GM23338 (cell line): ENCODE data around the gene CFAP47.

Experiments
- CREB1 ChIP-seq: fragments of 250-450 bp; sonication (Bioruptor Pico); IDR thresholded peaks from 2 replicates; pipeline ENCODE4 v1.5.0; 2020; ENCODE audit warnings: low read depth, mild to moderate bottlenecking, moderate library complexity
- TF ChIP-seq, protein P1 (sequence below), 2 experiments: fragments of 200-600 bp in 1 of 2; sonication (generic) in 1 of 2; conservative IDR thresholded peaks; 2 replicates each; pipeline versions ENCODE4 v1.5.1 to v1.6.1; 2016 to 2017; ENCODE audit warnings: antibody characterized with exemption in 2 of 2, low read depth in 2 of 2, mild to moderate bottlenecking in 2 of 2, moderate library complexity in 1 of 2
- TF ChIP-seq, protein P2 (sequence below): IDR thresholded peaks from one replicate; pipeline ENCODE4 v1.6.1; 2018; ENCODE audit warnings: antibody characterized with exemption; ENCODE audit not compliant: unreplicated experiment

DNA sequence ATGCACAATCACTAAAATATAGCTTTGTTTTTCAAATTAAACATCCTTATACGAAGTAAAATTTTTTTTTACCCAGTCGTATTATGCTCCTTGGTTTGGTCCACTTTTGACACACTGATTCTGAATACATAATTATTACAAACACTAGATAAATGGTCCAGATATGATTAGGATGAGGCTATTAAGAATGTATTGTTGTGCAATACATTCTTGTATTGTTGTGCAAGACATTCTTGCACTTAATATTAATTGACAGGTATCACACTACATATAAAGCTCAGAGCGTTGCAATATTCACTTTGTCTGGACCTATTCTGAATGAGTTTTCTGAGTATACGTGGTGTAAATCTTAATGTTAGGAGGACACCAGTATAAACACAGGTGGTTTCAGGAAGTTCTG is 464.0 kb downstream of the CFAP47 start:
- TF ChIP-seq, protein P1, sequence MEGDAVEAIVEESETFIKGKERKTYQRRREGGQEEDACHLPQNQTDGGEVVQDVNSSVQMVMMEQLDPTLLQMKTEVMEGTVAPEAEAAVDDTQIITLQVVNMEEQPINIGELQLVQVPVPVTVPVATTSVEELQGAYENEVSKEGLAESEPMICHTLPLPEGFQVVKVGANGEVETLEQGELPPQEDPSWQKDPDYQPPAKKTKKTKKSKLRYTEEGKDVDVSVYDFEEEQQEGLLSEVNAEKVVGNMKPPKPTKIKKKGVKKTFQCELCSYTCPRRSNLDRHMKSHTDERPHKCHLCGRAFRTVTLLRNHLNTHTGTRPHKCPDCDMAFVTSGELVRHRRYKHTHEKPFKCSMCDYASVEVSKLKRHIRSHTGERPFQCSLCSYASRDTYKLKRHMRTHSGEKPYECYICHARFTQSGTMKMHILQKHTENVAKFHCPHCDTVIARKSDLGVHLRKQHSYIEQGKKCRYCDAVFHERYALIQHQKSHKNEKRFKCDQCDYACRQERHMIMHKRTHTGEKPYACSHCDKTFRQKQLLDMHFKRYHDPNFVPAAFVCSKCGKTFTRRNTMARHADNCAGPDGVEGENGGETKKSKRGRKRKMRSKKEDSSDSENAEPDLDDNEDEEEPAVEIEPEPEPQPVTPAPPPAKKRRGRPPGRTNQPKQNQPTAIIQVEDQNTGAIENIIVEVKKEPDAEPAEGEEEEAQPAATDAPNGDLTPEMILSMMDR (conservative IDR thresholded peaks at IDR 0.05; ENCODE audit: low read depth in 2 of 2), result no peak
- TF ChIP-seq, protein P2, sequence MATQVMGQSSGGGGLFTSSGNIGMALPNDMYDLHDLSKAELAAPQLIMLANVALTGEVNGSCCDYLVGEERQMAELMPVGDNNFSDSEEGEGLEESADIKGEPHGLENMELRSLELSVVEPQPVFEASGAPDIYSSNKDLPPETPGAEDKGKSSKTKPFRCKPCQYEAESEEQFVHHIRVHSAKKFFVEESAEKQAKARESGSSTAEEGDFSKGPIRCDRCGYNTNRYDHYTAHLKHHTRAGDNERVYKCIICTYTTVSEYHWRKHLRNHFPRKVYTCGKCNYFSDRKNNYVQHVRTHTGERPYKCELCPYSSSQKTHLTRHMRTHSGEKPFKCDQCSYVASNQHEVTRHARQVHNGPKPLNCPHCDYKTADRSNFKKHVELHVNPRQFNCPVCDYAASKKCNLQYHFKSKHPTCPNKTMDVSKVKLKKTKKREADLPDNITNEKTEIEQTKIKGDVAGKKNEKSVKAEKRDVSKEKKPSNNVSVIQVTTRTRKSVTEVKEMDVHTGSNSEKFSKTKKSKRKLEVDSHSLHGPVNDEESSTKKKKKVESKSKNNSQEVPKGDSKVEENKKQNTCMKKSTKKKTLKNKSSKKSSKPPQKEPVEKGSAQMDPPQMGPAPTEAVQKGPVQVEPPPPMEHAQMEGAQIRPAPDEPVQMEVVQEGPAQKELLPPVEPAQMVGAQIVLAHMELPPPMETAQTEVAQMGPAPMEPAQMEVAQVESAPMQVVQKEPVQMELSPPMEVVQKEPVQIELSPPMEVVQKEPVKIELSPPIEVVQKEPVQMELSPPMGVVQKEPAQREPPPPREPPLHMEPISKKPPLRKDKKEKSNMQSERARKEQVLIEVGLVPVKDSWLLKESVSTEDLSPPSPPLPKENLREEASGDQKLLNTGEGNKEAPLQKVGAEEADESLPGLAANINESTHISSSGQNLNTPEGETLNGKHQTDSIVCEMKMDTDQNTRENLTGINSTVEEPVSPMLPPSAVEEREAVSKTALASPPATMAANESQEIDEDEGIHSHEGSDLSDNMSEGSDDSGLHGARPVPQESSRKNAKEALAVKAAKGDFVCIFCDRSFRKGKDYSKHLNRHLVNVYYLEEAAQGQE, result no peak
- no peak for TF ChIP-seq CREB1
